Fibroblast of peridontal ligament (primary cell): ENCODE measurements around the gene PLA2G2C.
A peak's percentile ranks its signal among the peaks of the same experiment; 100 is the strongest.

Experiments used
- DNase-seq: peaks from one replicate; pipeline ENCODE4 v3.0.0-alpha.2; 2010; ENCODE audit errors: extremely low read depth

The PLA2G2C gene

GRCh38 chr1:20184481-20184900, 1.8 kb downstream of the PLA2G2C start:
- DNase-seq = no peak

- DNase-seq = no peak
Observed at GRCh38 chr1:20183616-20184271, 2.6 kb downstream of the PLA2G2C start.

- no peak for DNase-seq
Observed at GRCh38 chr1:20183035-20183434, 3.3 kb downstream of the PLA2G2C start.

GRCh38 chr1:20182415-20182814, 3.9 kb downstream of the PLA2G2C start:
- DNase-seq = no peak

GRCh38 chr1:20180844-20181207, 5.5 kb downstream of the PLA2G2C start:
- no peak for DNase-seq

- no peak for DNase-seq
Observed at GRCh38 chr1:20180129-20180843, 6.0 kb downstream of the PLA2G2C start.

- no peak for DNase-seq
Observed at GRCh38 chr1:20179371-20180128, 6.8 kb downstream of the PLA2G2C start.

GRCh38 chr1:20178634-20179370, 7.5 kb downstream of the PLA2G2C start:
- DNase-seq = no peak

GRCh38 chr1:20174937-20175666, 11.2 kb downstream of the PLA2G2C start:
- no peak for DNase-seq

- DNase-seq = no peak
Observed at GRCh38 chr1:20172033-20172590, 14.2 kb downstream of the PLA2G2C start.

GRCh38 chr1:20169932-20170331, 16.4 kb downstream of the PLA2G2C start:
- DNase-seq = no peak

GRCh38 chr1:20168564-20169491, 17.5 kb downstream of the PLA2G2C start:
- DNase-seq = no peak

GRCh38 chr1:20167126-20167525, 19.2 kb downstream of the PLA2G2C start:
- DNase-seq = no peak

- DNase-seq = no peak
Observed at GRCh38 chr1:20166051-20166450, 20.3 kb downstream of the PLA2G2C start.

GRCh38 chr1:20165522-20165951, 20.8 kb downstream of the PLA2G2C start:
- no peak for DNase-seq

GRCh38 chr1:20164694-20165202, 21.6 kb downstream of the PLA2G2C start:
- no peak for DNase-seq

- DNase-seq = peak; percentile 10
Observed at GRCh38 chr1:20160034-20160433, 26.3 kb downstream of the PLA2G2C start.

- no peak for DNase-seq
Observed at GRCh38 chr1:20158358-20159070, 27.8 kb downstream of the PLA2G2C start.

GRCh38 chr1:20154301-20154831, 32.0 kb downstream of the PLA2G2C start:
- peak; percentile 7 for DNase-seq
